Suprapubic skin (tissue), 4 donors: ENCODE results near the gene ME2.

Experiments
- EP300 ChIP-seq: sonication (generic); formaldehyde crosslinking; IDR thresholded peaks from one replicate; pipeline ENCODE4 v1.6.1; 2017; ENCODE audit warnings: antibody characterized with exemption
- POLR2A ChIP-seq, 2 donors: fragments of 450-650 bp; IDR thresholded peaks; one replicate each; pipeline ENCODE4 v1.6.1; 2017; ENCODE audit warnings: antibody characterized with exemption in 2 of 2, mild to moderate bottlenecking in 2 of 2, moderate library complexity in 2 of 2
- POLR2AphosphoS5 ChIP-seq, 3 donors: sonication (generic); formaldehyde crosslinking; IDR thresholded peaks; one replicate each; pipeline ENCODE4 v1.6.1; 2017; ENCODE audit warnings: antibody characterized with exemption in 3 of 3
- TF ChIP-seq, protein P1 (sequence below), 2 donors: fragments of 200-600 bp in 1 of 2; fragments of 450-650 bp in 1 of 2; sonication (generic) in 1 of 2; IDR thresholded peaks; one replicate each; pipeline ENCODE4 v1.5.1; 2016 to 2019; ENCODE audit warnings: antibody characterized with exemption in 2 of 2, mild to moderate bottlenecking in 1 of 2, moderate library complexity in 1 of 2

DNA sequence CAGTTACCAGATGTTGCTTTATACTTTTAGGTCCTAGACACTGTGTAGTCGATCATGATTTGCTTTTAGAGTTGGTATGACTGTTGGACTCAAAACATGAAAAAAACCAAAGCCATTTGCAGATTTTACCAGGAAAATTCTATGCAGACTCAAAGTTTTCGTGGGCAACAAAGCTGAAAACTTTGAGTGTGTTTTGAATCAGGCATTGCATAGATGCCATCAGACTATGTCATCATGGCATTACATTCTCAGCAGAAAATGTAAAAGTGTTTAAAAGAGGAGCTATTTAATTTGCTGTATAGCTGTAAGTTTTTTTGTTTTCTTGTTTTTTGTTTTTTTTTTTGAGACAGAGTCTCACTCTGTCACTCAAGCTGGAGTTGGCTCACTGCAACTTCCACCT is 45.5 kb downstream of the ME2 start:
- TF ChIP-seq, protein P1, sequence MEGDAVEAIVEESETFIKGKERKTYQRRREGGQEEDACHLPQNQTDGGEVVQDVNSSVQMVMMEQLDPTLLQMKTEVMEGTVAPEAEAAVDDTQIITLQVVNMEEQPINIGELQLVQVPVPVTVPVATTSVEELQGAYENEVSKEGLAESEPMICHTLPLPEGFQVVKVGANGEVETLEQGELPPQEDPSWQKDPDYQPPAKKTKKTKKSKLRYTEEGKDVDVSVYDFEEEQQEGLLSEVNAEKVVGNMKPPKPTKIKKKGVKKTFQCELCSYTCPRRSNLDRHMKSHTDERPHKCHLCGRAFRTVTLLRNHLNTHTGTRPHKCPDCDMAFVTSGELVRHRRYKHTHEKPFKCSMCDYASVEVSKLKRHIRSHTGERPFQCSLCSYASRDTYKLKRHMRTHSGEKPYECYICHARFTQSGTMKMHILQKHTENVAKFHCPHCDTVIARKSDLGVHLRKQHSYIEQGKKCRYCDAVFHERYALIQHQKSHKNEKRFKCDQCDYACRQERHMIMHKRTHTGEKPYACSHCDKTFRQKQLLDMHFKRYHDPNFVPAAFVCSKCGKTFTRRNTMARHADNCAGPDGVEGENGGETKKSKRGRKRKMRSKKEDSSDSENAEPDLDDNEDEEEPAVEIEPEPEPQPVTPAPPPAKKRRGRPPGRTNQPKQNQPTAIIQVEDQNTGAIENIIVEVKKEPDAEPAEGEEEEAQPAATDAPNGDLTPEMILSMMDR (IDR thresholded peaks at IDR 0.05): no peak
- TF ChIP-seq POLR2AphosphoS5 (IDR thresholded peaks at IDR 0.05): no peak
- no peak for TF ChIP-seq EP300
- TF ChIP-seq POLR2A (IDR thresholded peaks at IDR 0.05): no peak
